Transverse colon (tissue), 4 donors: ENCODE results near the gene CCR3. TPM values are rescaled to one million over a fixed set of nuclear protein-coding genes. Genes with fewer than 3 reads are reported as not detected.

Experiments used
- DNase-seq: peaks from one replicate; pipeline ENCODE4 v3.0.0-alpha.2; 2019
- H3K27ac ChIP-seq, 4 donors: fragments of 200-600 bp; sonication (generic); 2 replicates each; pipeline ENCODE4 v1.5.1; 2016 to 2018; ENCODE audit warnings: inconsistent platforms in 4 of 4
- H3K27me3 ChIP-seq: fragments of 200-600 bp; sonication (generic); 2 replicates; pipeline ENCODE4 v1.5.1; 2017; ENCODE audit warnings: inconsistent platforms
- H3K36me3 ChIP-seq, 4 donors: fragments of 200-600 bp; sonication (generic); 2 replicates each; pipeline ENCODE4 v1.5.1; 2017 to 2019; ENCODE audit warnings: inconsistent platforms in 4 of 4
- H3K4me1 ChIP-seq, 4 donors: fragments of 200-600 bp; sonication (generic); 2 replicates each; pipeline ENCODE4 v1.5.1; 2017 to 2020; ENCODE audit warnings: inconsistent platforms in 4 of 4
- H3K4me3 ChIP-seq, 4 donors: fragments of 200-600 bp; sonication (generic); 1 replicate in 1 of 4; 2 replicates in 3 of 4; pipeline versions ENCODE4 v1.5.1 to v1.6.1; 2017 to 2019; ENCODE audit warnings: inconsistent platforms in 4 of 4
- H3K9me3 ChIP-seq, 2 donors: fragments of 200-600 bp; sonication (generic); 2 replicates each; pipeline ENCODE4 v1.5.1; 2017 to 2019; ENCODE audit warnings: inconsistent platforms in 2 of 2
- CTCF ChIP-seq, 5 experiments: fragments of 200-600 bp in 3 of 5; fragments of 450-650 bp in 2 of 5; sonication (generic) in 3 of 5; IDR thresholded peaks; 1 replicate in 2 of 5; 2 replicates in 3 of 5; pipeline ENCODE4 v1.5.1; 2016 to 2017; ENCODE audit warnings: antibody characterized with exemption in 5 of 5, inconsistent platforms in 3 of 5, mild to moderate bottlenecking in 2 of 5, moderate library complexity in 1 of 5
- EP300 ChIP-seq: sonication (generic); formaldehyde crosslinking; IDR thresholded peaks from one replicate; pipeline ENCODE4 v1.6.1; 2017; ENCODE audit warnings: antibody characterized with exemption, low read depth
- POLR2A ChIP-seq: fragments of 450-650 bp; IDR thresholded peaks from one replicate; pipeline ENCODE4 v1.6.1; 2016; ENCODE audit warnings: antibody characterized with exemption, mild to moderate bottlenecking, moderate library complexity
- POLR2AphosphoS5 ChIP-seq, 3 donors: sonication (generic); formaldehyde crosslinking; IDR thresholded peaks; one replicate each; pipeline ENCODE4 v1.6.1; 2016; ENCODE audit warnings: antibody characterized with exemption in 3 of 3
- WGBS, 2 donors: methylation state at CpG; one replicate each; pipeline ENCODE4 v1.1.5; 2018; ENCODE audit warnings: low coverage in 1 of 2; 5-methylcytosine and 5-hydroxymethylcytosine counted together
- in situ Hi-C, 4 donors: fragments of 200-750 bp; cut with MboI; loops; one replicate each; pipeline versions ENCODE4 v1.15.0 to v1.15.1; 2017; ENCODE audit warnings: low sequenced_read_pairs in 3 of 4, low pct_ligation_motif_present in 1 of 4, low pct_unique_long_range_greater_than_20kb in 1 of 4
- intact Hi-C: fragments of 100-400 bp; cut with DNase I; formaldehyde crosslinking; loops from one replicate; pipeline ENCODE4 v1.15.1; 2023; ENCODE audit warnings: low total_unique reads
- total RNA-seq, 4 donors: library from RNA; depleted of rRNA; stranded (reverse); fragments of >200 nt; gene quantifications; one replicate each; pipeline ENCODE4 v1.1.0, GENCODE V29; 2016

The CCR3 gene
- total RNA-seq, 4 donors from 2014 or later, result not detected

GRCh38 chr3:46289966-46290365, 47.7 kb downstream of the CCR3 start:
- Histone ChIP-seq H3K9me3 (no peaks in the 10 kb centered on the region), H3K4me1 (no peaks in the 10 kb centered on the region), H3K4me3 (no peak overlapping the region), H3K27ac (no peak overlapping the region), H3K27me3 (no peaks in the 10 kb centered on the region), H3K36me3 (no peaks in the 10 kb centered on the region)
- intact Hi-C loops, result no loop called here
- WGBS, 2 donors, result 76 to 78% methylated on average over 2 of the region's 2 CpGs
- in situ Hi-C loops, result loop anchor here in 1 of 4 donors (10.0 kb wide), 1 partner anchor 75 kb away; no protein-coding TSS in a partner anchor
- TF ChIP-seq POLR2A (no peak), CTCF (IDR thresholded peaks at IDR 0.05) (no peak), POLR2AphosphoS5 (IDR thresholded peaks at IDR 0.05) (no peak), EP300 (no peak)
- DNase-seq, result no peak

GRCh38 chr3:46291046-46291445, 48.8 kb downstream of the CCR3 start:
- Histone ChIP-seq H3K27me3 (no peaks in the 10 kb centered on the region), H3K4me1 (no peaks in the 10 kb centered on the region), H3K27ac (no peak overlapping the region), H3K9me3 (no peaks in the 10 kb centered on the region), H3K36me3 (no peaks in the 10 kb centered on the region), H3K4me3 (no peak overlapping the region)
- no peak for TF ChIP-seq CTCF (IDR thresholded peaks at IDR 0.05)
- TF ChIP-seq EP300, result no peak
- TF ChIP-seq POLR2AphosphoS5 (IDR thresholded peaks at IDR 0.05), result no peak
- no peak for TF ChIP-seq POLR2A
- intact Hi-C loops (no loop called here), in situ Hi-C loops (no loop called here)
- DNase-seq, result no peak
- 80 to 83% methylated on average over 1 to 2 of the region's 2 CpGs for WGBS, 2 donors

GRCh38 chr3:46293035-46293724, 50.9 kb downstream of the CCR3 start:
- TF ChIP-seq CTCF (IDR thresholded peaks at IDR 0.05) (no peak), POLR2A (no peak), EP300 (no peak), POLR2AphosphoS5 (IDR thresholded peaks at IDR 0.05) (no peak)
- Histone ChIP-seq H3K9me3 (no peaks in the 10 kb centered on the region), H3K4me1 (peaks cover 0 to 4% (median 0%) of the 10 kb centered on the region in 4 donors), H3K4me3 (no peak overlapping the region), H3K27ac (peak overlapping the region; percentile 0 to 44 (median 18)), H3K36me3 (no peaks in the 10 kb centered on the region), H3K27me3 (no peaks in the 10 kb centered on the region)
- 74% methylated on average over 2 of the region's 2 CpGs; no CpG with 5 or more reads in 1 of the 2 donors for WGBS, 2 donors
- intact Hi-C loops, result no loop called here
- in situ Hi-C loops, result no loop called here
- no peak for DNase-seq

GRCh38 chr3:46293991-46294833, 52.0 kb downstream of the CCR3 start:
- intact Hi-C loops (no loop called here), in situ Hi-C loops (no loop called here)
- H3K27me3 ChIP-seq, result no peaks in the 10 kb centered on the region
- peaks cover 0 to 7% (median 0%) of the 10 kb centered on the region in 4 donors for H3K4me1 ChIP-seq
- no peaks in the 10 kb centered on the region for H3K36me3 ChIP-seq
- WGBS, 2 donors, result 67 to 71% methylated on average over 2 to 4 of the region's 4 CpGs
- peak overlapping the region in 2 of 4 donors; percentile 35 to 44 for H3K27ac ChIP-seq
- H3K4me3 ChIP-seq, result no peak overlapping the region
- TF ChIP-seq POLR2A, result no peak
- no peak for TF ChIP-seq CTCF (IDR thresholded peaks at IDR 0.05)
- no peak for TF ChIP-seq POLR2AphosphoS5 (IDR thresholded peaks at IDR 0.05)
- TF ChIP-seq EP300, result no peak
- no peaks in the 10 kb centered on the region for H3K9me3 ChIP-seq
- DNase-seq, result no peak
